NCI-H524 treated with DMSO at 0.1 percent for 48 hours (cell line): ENCODE measurements around the gene PREB.

Experiments used
- DNase-seq: peaks from one replicate; lab custom pipeline; 2025; lab: John Stamatoyannopoulos, UW

Gene PREB

DNA sequence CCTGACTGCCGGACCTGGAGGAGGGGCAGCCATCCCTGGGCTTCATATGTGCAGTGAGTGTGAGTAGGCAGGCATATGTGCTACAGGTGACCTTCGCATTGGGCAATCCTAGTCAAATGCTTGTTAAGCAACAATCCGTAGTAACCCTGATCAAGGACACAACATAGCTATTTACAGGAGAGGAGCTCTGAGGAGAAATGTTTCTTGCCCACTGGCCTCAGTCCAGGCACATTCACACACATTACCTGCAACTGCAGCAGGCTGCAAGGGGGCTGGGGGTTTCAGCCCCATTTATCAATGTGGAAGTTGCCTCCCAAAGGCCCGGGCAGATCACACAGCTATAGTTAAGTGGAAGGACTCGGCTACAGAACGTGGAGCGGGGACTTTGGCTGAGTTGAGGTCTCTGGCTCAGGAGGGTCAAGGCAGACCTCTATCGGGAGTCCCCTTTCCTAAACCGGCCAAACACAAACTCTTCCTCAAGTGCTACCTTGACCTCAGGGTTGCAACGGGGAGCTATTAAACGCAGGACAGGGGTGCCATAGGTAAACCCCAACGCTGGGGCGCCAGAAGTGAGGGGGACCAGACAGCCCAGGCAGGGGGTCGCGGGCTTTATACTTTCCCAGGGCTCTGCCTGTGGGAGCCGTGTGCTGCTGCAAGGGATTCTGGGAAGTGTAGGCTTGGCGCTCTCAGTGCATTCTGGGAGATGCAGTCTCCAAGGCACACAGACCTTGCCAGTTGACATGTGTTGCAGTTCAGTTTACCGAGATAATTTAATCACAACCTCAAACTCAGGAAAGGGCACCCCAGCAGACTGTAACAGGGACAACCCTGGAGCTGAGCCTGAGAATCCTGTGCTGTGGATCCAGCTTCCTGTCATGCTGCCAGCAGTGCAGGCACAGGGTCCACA, 38.4 kb downstream of the PREB start:
- peak; percentile 38 for DNase-seq

GRCh38 chr2:27095427-27095744, 39.0 kb downstream of the PREB start:
- DNase-seq, result no peak

GRCh38 chr2:27094353-27094984, 40.0 kb downstream of the PREB start:
- no peak for DNase-seq

GRCh38 chr2:27093430-27094352, 40.7 kb downstream of the PREB start:
- no peak for DNase-seq

DNA sequence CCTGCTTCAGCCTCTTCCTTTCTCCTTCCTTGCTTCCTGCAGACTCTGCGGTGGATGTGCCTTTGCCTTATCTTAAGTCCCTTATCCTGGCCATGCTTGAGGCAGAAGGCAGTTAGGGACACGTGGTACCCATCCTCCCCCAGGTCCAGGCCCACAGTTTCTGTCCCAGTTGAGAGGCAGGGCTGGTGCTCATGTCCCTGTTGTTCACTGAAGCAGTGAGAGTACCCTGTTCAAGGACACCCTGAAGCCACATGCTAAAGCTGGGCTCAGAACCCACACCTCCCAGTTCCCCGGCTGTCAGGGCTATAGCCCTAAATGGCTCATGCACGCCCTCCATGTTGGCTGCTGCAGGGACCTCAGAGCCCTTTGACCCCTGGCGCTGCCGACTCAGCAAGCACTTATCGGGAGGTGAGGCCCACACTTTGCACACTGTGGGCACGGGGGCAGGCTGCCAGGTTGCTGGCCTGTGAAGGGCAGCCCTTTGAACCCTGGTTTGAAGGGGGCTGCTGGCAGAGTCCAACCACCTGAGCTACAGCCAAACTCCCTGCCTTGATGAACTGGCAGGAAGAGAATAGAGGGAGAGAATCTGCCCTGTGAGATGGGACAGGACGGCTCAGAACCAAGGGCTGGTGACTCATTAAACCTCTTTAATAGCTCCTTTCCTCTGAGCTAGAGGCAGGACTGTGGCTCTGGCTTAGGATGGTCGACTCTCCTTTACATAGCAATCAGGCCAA, 41.6 kb downstream of the PREB start:
- no peak for DNase-seq

DNA sequence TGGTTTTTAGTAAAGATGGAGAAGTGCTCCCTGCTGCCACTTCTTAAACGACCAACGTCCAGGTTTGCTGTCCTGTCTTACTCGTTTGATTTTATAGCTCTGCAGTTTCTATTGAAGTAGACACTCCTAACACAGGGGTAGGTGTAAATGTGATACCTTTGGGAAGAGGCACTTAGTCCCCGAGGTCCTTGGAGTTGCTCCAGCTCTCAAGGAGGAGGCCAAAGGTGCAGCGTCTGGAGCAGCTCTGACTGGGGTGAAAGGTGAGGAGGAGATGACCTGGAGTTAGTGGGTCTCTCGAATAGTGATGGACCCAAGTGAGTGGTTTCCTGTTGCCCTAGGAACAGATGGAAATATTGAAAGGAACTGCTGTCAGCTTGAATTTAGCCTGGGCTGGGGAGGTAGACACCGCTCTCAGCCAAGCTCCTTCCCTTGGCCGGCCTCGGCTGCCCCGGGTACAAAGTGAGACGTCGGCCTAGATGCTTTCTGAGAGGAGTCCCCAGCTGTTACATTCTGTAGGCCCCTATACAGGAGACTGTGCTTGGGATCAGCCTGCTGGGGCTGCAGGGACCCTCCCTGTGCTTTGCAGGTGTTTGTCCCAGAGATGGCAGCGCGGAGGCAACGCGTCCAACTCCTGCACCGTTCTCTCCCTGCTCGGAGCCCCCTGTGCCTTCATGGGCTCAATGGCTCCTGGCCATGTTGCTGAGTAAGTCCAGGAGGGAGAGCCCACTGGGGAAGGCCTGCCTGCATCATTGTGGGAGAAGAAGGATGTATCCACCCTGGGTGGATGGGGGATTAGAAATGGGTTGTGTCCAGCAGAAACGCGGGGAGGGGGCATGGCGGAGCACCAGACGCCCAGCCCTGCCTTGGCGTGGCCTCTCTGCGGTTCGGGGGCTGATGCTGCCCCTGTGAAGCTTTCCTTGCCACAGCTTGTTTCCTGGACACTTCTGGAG, 42.4 kb downstream of the PREB start:
- DNase-seq, result no peak

DNA sequence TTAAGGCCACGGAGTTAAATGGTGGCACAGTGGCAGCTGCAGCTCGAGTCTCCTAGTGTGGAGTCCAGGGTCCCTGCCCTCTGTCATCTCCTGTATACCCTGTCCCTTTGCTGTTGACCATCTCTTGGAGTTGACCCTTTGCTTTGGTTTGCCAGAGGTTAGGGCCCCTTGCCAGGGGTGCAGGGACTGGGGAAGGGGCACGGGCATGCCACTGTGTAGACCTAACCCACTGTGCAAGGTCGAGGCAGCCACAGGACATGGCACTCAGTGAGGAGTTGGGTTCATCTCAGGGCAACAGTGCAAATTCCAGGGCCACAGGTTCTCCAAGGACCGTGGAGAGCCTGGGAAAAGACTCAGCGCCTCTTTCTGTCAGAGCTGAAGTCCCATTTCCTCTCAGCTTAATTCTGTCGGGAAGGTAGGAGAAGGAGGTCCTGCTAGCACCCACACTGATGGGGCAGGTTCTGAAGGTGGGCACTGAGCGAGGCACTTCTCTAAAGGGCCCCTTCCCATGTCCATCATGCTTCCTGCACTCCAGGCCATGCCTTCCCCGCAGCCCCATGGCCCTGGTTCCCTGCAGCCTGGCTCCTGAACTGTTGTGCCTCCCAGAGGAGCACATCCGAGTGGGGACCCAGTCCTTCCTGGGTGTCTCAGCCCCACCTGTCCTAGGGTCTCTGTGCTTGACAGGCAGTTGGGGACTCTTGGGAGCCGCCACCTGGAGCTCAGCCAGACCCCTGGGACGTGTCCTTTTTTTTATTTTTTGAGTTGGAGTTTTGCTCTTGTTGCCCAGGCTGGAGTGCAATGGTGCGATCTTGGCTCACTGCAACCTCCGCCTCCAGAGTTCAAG, 45.1 kb downstream of the PREB start:
- DNase-seq, result no peak

DNA sequence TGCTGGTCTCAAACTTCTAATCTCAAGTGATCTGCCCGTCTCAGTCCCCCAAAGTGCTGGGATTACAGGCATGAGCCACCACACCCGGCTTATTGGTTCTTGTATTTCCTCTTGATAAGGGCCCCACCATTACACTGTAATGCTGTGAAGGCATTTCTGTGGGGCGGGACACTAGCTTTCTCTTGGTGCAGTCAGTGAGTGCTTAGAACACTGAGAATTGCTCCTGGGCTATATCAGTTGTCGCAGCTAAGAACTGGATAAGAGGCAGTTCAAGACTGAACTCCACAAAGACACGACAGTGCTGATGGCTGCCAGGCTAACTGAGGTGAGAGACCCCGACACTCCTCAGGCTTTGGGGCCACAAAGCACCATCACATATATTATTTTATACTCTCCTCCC, 45.8 kb downstream of the PREB start:
- DNase-seq, result no peak

DNA sequence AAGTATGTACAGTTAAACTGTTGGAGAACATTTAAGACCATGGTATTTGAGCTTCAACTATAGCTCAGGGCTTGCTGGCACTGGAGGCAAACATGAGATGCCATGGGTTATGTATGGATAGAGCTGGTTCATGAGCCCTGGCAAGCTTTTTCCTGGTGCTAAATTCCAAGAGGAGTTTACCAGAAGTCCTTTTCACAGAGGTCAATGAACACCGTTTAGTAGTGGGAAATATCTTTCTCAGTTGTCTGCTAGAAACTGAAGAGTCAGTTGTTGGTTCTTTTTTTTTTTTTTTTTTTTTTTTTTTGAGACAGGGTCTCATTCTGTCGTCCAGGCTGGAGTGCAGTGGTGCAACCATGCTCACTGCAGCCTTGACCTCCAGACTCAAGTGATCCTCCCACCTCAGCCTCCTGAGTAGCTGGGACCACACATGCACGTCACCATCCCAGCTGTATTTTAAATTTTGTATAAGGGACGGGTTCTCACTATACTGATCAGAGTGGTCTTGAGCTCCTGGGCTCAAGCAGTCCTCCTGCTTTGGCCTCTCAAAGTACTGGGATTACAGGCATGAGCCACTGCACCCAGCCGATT, 46.5 kb downstream of the PREB start:
- no peak for DNase-seq

GRCh38 chr2:27086724-27087593, 47.5 kb downstream of the PREB start, which contains the start of gene KHK:
TSS of gene KHK (plus strand) at chr2:27086772. CDS start at chr2:27087260, 488 bp downstream.
- DNase-seq, result peak; percentile 45

GRCh38 chr2:27086090-27086723, 48.2 kb downstream of the PREB start:
- no peak for DNase-seq

- no peak for DNase-seq
Observed at GRCh38 chr2:27085673-27086089, 48.8 kb downstream of the PREB start.

DNA sequence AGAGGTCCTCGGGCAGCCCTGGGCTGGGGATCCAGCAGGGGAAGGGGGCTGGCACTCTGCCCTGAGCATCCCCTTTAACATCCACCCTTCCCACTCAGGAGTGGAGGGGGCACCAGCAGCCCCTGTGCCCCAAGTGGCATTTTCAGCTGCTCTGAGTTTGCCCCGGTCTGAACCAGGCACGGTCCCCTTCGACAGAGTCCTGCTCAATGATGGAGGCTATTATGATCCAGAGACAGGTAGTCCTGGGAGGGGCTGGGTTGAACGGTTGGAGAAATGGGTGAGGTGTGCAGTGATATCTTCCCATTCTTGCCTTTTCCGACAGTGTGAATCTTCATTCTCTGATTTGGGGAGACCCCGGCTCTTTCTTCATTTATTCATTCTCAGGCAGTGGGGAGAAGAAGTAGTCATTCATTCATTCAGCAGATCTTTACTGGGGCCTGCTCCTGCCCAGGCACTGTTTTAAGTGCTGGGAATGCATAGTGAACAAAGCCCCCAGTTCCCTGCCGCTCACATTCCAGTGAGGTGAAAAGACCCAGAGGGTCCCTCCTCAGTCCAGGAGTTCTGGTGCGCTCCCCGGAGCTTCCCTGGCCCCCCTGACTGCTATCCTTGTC, 49.3 kb downstream of the PREB start:
- DNase-seq, result no peak

- DNase-seq, result no peak
Observed at GRCh38 chr2:27084297-27085061, 50.0 kb downstream of the PREB start.

DNA sequence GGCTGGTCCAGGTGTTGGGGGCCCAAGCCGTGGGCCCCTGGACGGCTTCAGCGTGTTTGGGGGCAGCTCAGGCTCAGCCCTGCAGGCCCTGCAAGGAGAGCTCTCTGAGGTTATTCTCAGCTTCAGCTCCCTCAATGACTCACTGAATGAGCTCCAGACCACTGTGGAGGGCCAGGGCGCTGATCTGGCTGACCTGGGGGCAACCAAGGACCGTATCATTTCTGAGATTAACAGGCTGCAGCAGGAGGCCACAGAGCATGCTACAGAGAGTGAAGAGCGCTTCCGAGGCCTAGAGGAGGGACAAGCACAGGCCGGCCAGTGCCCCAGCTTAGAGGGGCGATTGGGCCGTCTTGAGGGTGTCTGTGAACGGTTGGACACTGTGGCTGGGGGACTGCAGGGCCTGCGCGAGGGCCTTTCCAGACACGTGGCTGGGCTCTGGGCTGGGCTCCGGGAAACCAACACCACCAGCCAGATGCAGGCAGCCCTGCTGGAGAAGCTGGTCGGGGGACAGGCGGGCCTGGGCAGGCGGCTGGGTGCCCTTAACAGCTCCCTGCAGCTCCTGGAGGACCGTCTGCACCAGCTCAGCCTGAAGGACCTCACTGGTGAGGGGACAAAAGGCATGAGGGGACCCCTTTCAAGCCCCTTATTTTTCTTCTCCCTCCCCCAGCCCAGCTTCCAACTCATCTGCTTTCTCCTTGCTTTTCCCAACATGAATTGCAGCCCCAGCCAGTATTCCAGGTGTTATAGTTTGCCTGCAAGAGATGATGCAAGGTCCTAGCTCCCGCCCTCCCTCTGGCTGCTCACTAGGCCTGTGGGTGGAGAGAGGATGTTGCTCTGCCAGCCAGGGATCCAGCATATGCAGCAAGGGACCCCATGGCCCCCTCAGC, 50.8 kb downstream of the PREB start:
- DNase-seq, result no peak
